DND-41 (cell line): ENCODE measurements around the gene SCN7A.
"Not testable (repeated sequence)": the region's sequence is repeated elsewhere in the genome, so short reads cannot be mapped to it uniquely, and the experiment has no call there.

Experiments used
- ATAC-seq: fragments of 200-7000 bp; cut with Tn5 transposase; 3 replicates; pipeline ENCODE4 v1.9.1; 2021; ENCODE audit warnings: low read depth; ENCODE audit not compliant: insufficient read depth
- DNase-seq: peaks from one replicate; pipeline ENCODE4 v3.0.0-alpha.2; 2020
- H2AFZ ChIP-seq: 2 replicates; pipeline ENCODE4 v1.6.0; 2012; ENCODE audit warnings: low read depth, low read length
- H3K27ac ChIP-seq: 2 replicates; pipeline ENCODE4 v1.5.1; 2012; ENCODE audit warnings: low read length, inconsistent platforms
- H3K27me3 ChIP-seq: fragments of 200-600 bp; sonication (generic); 2 replicates; pipeline ENCODE4 v1.6.0; 2012; ENCODE audit warnings: low read length, mild to moderate bottlenecking, inconsistent platforms; ENCODE audit not compliant: insufficient read depth, poor library complexity
- H3K36me3 ChIP-seq: 2 replicates; pipeline ENCODE4 v1.5.1; 2012; ENCODE audit warnings: low read length, inconsistent platforms; ENCODE audit not compliant: insufficient read depth
- H3K4me1 ChIP-seq: 2 replicates; pipeline ENCODE4 v1.5.1; 2012; ENCODE audit warnings: mild to moderate bottlenecking, low read length; ENCODE audit not compliant: insufficient read depth
- H3K4me2 ChIP-seq: 2 replicates; pipeline ENCODE4 v1.6.0; 2012; ENCODE audit warnings: mild to moderate bottlenecking, moderate library complexity, low read length, inconsistent platforms; ENCODE audit not compliant: insufficient read depth
- H3K4me3 ChIP-seq, 2 experiments: fragments of 200-600 bp in 1 of 2; shearing (Covaris generic) in 1 of 2; 2 replicates each; pipeline ENCODE4 v1.5.1; 2012 to 2016; ENCODE audit warnings: inconsistent platforms in 2 of 2, low read length in 2 of 2, mild to moderate bottlenecking in 2 of 2, low read depth in 1 of 2, moderate library complexity in 1 of 2
- H3K79me2 ChIP-seq: 2 replicates; pipeline ENCODE4 v1.6.0; 2012; ENCODE audit warnings: low read length, inconsistent platforms; ENCODE audit not compliant: insufficient read depth
- H3K9ac ChIP-seq: 2 replicates; pipeline ENCODE4 v1.6.0; 2012; ENCODE audit warnings: low read depth, mild to moderate bottlenecking, inconsistent platforms, low read length, moderate library complexity
- H3K9me3 ChIP-seq: 2 replicates; pipeline ENCODE4 v1.5.1; 2012; ENCODE audit warnings: low read length, moderate library complexity, mild to moderate bottlenecking, inconsistent platforms; ENCODE audit not compliant: insufficient read depth, severe bottlenecking
- H4K20me1 ChIP-seq: 2 replicates; pipeline ENCODE4 v1.6.0; 2012; ENCODE audit warnings: low read length; ENCODE audit not compliant: insufficient read depth
- EZH2 ChIP-seq: IDR thresholded peaks from 3 replicates; pipeline ENCODE4 v1.6.1; 2012; ENCODE audit warnings: borderline replicate concordance, low read depth, mild to moderate bottlenecking, moderate library complexity, low read length, inconsistent platforms; ENCODE audit not compliant: severe bottlenecking
- TF ChIP-seq, protein P1 (sequence below): IDR thresholded peaks from 2 replicates; pipeline ENCODE4 v1.5.1; 2012; ENCODE audit warnings: borderline replicate concordance, low read length, moderate library complexity, mild to moderate bottlenecking; ENCODE audit not compliant: poor library complexity, severe bottlenecking; ENCODE audit errors: extremely low read depth

SCN7A gene

DNA sequence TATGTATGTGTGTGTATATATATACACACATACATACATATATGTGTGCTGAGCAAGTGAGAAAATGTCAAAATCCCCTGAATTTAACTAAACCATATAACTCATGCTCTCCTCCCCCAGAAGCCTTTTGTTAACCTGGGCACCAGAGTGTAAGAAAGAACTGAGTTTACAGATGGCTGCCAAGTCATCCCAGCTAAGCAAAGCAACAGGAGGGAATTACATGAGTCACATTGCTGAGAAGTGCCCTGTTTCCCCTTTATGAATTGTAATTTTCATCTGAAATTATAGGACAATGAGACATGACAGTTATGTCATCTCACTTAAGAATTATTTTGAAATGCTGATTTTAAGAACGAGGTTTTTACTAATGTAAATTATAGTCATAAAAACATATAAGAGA is 29.9 kb downstream of the SCN7A start:
- Histone ChIP-seq H3K9ac (no peak overlapping the region), H4K20me1 (no peaks in the 10 kb centered on the region), H3K4me2 (no peak overlapping the region), H3K27me3 (no peaks in the 10 kb centered on the region), H2AFZ (no peak overlapping the region), H3K9me3 (no peaks in the 10 kb centered on the region), H3K4me3 (no peak overlapping the region), H3K27ac (no peak overlapping the region), H3K4me1 (no peaks in the 10 kb centered on the region), H3K79me2 (no peaks in the 10 kb centered on the region), H3K36me3 (no peaks in the 10 kb centered on the region)
- ATAC-seq (no peak), DNase-seq (no peak)
- TF ChIP-seq EZH2, result no peak
- TF ChIP-seq, protein P1, sequence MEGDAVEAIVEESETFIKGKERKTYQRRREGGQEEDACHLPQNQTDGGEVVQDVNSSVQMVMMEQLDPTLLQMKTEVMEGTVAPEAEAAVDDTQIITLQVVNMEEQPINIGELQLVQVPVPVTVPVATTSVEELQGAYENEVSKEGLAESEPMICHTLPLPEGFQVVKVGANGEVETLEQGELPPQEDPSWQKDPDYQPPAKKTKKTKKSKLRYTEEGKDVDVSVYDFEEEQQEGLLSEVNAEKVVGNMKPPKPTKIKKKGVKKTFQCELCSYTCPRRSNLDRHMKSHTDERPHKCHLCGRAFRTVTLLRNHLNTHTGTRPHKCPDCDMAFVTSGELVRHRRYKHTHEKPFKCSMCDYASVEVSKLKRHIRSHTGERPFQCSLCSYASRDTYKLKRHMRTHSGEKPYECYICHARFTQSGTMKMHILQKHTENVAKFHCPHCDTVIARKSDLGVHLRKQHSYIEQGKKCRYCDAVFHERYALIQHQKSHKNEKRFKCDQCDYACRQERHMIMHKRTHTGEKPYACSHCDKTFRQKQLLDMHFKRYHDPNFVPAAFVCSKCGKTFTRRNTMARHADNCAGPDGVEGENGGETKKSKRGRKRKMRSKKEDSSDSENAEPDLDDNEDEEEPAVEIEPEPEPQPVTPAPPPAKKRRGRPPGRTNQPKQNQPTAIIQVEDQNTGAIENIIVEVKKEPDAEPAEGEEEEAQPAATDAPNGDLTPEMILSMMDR, result no peak

DNA sequence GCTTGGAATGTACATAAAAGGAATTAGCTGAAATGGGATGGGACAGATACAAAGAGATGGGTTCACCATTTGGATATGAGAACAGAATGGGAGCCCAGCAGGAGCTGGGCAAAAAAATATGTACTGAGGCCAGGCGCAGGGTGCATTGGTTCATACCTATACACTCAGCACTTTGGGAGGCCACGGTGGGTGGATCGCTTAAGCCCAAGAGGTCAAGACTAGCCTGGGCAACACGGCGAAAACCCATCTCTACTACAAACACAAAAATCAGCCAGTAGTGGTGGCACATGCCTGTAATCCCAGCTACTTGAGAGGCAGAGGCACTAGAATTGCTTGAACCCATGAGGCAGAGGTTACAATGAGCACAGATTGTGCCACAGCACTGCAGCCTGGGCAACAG is 30.4 kb downstream of the SCN7A start:
- H4K20me1 ChIP-seq, result no peaks in the 10 kb centered on the region
- no peak overlapping the region for H2AFZ ChIP-seq
- H3K79me2 ChIP-seq, result no peaks in the 10 kb centered on the region
- TF ChIP-seq, protein P1, result no peak
- no peak for TF ChIP-seq EZH2
- H3K9me3 ChIP-seq, result no peaks in the 10 kb centered on the region
- H3K36me3 ChIP-seq, result no peaks in the 10 kb centered on the region
- H3K4me2 ChIP-seq, result no peak overlapping the region
- no peak overlapping the region for H3K27ac ChIP-seq
- H3K27me3 ChIP-seq, result no peaks in the 10 kb centered on the region
- H3K4me1 ChIP-seq, result no peaks in the 10 kb centered on the region
- DNase-seq (no peak), ATAC-seq (no peak)
- no peak overlapping the region for H3K4me3 ChIP-seq
- no peak overlapping the region for H3K9ac ChIP-seq

DNA sequence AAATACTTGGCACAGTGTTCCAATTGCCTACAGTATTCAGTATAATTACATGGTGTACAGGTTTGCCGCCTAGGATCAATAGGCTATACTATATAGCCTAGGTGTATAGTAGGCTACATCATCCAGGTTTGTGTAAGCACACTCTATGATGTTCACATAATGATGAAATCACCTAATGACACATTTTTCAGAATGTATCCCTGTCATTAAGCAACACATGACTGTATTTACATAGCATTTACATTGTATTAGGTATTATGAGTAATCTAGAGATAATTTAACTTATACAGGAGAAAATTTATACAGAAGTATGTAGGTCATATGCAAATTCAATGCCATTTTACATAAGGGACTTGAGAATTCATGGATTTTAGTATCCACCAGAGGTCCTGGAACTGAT is 35.4 kb downstream of the SCN7A start:
- H3K79me2 ChIP-seq, result no peaks in the 10 kb centered on the region
- ATAC-seq (no peak), DNase-seq (no peak)
- no peak overlapping the region for H2AFZ ChIP-seq
- no peaks in the 10 kb centered on the region for H3K9me3 ChIP-seq
- no peak overlapping the region for H3K4me3 ChIP-seq
- H3K4me1 ChIP-seq, result no peaks in the 10 kb centered on the region
- no peak overlapping the region for H3K27ac ChIP-seq
- no peaks in the 10 kb centered on the region for H4K20me1 ChIP-seq
- no peaks in the 10 kb centered on the region for H3K27me3 ChIP-seq
- H3K36me3 ChIP-seq, result no peaks in the 10 kb centered on the region
- H3K4me2 ChIP-seq, result no peak overlapping the region
- no peak for TF ChIP-seq EZH2
- TF ChIP-seq, protein P1, result no peak
- H3K9ac ChIP-seq, result no peak overlapping the region

DNA sequence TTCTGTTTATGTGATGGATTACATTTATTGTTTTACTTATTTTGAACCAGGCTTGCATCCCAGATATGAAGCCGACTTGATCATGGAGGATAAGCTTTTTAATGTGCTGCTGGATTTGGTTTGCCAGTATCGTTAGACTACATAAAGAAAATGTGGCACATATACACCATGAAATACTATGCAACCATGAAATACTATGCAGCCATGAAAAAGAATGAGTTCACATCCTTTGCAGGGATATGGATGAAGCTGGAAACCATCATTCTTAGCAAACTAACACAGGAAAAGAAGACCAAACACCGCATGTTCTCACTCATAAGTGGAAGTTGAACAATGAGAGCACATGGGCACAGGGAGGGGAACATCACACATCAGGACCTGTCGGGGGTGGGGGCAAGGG is 38.2 kb downstream of the SCN7A start:
- not testable (repeated sequence) for ATAC-seq, H3K79me2 ChIP-seq, H3K27ac ChIP-seq, H4K20me1 ChIP-seq, H3K4me1 ChIP-seq, H2AFZ ChIP-seq, H3K4me3 ChIP-seq, DNase-seq, H3K9ac ChIP-seq, H3K36me3 ChIP-seq, H3K27me3 ChIP-seq, H3K9me3 ChIP-seq, H3K4me2 ChIP-seq
